GM21381 (cell line): Measurements from ENCODE around the gene OR1Q1.
"Not testable (repeated sequence)": the region's sequence is repeated elsewhere in the genome, so short reads cannot be mapped to it uniquely, and the experiment has no call there.

Source experiments
- ATAC-seq: cut with Tn5 transposase; IDR thresholded peaks from one replicate; pipeline ENCODE4 v1.9.1; 2021; ENCODE audit warnings: mild to moderate bottlenecking, moderate library complexity; ENCODE audit not compliant: unreplicated experiment

OR1Q1 gene, protein sequence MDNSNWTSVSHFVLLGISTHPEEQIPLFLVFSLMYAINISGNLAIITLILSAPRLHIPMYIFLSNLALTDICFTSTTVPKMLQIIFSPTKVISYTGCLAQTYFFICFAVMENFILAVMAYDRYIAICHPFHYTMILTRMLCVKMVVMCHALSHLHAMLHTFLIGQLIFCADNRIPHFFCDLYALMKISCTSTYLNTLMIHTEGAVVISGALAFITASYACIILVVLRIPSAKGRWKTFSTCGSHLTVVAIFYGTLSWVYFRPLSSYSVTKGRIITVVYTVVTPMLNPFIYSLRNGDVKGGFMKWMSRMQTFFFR

DNA sequence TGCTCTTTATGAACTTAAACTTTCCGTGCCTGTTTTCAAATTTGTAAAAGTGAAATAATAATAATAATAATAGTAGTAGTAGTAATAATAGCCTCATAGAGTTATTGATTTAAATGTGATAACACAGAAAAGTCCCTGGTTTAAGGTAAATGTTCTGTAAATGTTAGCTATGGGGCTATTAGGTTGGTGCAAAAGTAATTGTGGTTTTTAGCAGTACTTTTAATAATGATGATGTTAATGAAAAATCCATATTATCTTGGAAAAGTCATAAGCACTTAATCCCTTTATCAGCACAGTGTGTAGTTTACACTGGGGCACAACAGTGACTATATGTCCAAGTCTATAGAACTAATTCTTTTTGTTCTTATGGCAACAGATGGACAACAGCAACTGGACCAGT is at the start of gene OR1Q1:
TSS of gene OR1Q1 (plus strand) at position 377 of the 400 bp plus-strand sequence. CDS start at position 377, 0 bp downstream.
- ATAC-seq, result no peak

DNA sequence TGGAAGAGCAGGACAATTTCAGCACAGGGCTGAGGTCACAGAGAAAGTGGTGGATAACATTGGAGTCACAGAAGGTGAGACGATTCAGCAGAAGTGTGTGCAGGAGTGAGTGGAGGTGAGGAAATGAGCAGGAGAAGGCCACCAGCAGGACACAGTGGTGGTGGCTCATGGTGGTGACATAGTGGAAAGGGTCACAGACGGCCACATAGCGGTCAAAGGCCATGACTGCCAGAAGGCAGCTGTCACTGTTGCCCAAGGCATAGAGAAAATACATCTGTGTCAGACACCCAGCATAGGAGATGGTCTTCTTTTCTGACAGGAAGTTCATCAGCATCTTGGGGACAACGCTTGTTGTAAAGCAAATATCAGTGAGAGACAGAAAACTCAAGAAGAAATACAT is 46.6 kb upstream of the OR1Q1 start:
- no peak for ATAC-seq

DNA sequence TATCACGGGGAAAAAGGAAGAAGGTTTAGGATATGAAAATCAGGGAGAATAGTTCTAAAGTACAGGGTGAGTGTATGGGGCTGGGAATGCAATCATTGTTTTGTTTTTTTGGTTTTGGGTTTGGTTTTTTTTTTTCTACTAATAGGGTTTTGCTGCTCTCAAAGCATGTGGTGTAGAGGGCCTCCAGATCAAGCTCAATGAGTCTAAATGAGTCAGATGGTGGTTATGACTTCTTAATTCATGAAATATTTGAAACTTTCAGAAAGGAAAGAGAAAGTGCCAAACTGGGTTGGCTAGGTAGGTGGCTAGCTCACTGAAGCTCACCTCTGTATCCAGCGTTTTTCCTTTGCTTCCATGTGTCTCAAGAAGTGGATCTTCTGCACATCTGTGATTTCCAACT is 42.1 kb upstream of the OR1Q1 start:
- no peak for ATAC-seq

DNA sequence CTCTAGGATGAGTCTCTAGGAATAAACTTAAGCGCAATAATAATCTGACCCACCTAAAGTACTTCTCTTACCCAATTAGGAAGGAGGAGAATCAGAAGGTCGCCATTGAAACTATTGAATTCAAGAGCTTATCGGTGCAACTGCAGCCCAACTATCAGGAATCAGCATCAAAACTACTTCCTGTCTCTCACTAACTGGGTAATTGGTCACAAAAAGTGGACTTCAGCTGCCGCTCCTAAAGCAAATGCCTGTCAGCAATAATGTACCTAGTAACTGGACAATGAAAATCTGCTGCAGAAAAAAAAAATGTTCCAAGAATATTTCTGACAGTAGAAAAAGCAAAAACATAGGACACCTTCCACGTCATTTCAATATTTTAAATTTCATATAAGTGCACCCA is 34.7 kb upstream of the OR1Q1 start:
- ATAC-seq, result no peak

DNA sequence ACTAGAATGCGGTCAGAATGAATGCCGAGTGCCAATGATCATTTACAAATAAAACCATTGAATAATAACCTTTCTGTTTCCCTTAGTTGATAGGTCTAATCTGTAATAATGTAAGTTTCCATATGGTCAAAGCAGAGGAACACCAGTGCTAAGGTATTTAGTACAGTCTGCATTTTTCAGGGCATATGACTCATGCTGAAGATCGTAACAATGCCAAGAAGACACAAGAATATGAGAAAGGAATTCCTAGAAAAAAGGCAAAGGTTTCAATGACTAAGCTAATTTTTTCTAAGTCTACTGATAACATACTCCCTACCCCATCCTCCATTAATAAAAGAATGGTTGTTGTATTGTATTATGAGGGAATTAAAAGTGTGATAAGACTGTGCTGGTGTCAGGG is 34.2 kb upstream of the OR1Q1 start:
- ATAC-seq, result no peak

DNA sequence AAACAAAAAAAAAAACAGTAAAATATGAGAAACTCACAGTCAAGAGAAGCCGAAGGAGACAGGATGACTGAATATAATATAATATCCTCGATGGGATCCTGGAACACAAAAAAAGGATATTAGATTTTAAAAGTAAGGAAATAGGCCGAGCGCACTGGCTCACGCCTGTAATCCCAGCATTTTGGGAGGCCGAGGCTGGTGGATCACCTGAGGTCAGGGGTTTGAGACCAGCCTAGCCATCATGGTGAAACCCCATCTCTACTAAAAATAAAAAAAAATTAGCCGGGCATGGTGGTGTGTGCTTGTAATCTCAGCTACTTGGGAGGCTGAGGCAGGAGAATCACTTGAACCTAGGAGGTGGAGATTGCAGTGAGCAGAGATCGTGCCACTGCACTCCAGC is 31.3 kb upstream of the OR1Q1 start, which contains the start of gene OR1L8:
TSS of gene OR1L8 (minus strand) at position 101 of the 400 bp plus-strand sequence. CDS start 14,907 bp downstream, outside the sequence.
- not testable (repeated sequence) for ATAC-seq

DNA sequence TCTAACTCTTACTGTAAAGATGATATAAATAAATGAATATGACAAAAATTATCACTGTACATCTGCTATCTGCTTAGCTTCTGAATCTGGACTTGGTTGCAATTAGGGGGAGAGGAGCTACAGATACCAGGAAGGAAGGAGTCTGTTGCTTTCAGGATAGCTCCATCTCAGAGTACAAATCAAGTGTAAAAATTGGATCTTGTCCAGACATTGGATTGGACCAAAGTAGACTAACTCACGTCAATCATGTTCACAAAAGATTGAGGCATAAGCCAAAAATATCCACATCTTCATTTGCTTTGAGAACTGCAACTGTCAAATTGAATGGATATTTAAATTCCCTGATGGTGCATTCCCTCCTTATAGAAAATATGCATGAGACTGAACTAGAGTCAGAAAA is 8.8 kb upstream of the OR1Q1 start:
- no peak for ATAC-seq

DNA sequence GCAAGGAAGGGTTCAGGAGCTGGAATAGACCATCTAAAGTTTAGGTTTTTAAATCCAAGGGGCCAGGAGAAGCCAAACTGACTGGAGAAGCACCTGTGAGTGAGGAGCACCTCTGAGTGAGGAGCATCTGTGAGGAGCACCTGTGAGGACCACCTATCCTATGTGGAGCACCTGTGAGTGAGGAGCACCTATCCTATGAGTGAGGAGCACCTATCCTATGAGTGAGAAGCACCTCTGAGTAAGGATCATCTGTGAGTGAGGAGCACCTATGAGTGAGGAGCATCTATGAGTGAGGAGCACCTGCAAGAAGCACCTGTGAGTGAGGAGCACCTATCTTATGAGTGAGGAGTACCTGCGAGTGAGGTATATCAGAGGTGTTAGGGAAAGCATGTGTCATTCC is 8.0 kb upstream of the OR1Q1 start:
- ATAC-seq, result no peak

DNA sequence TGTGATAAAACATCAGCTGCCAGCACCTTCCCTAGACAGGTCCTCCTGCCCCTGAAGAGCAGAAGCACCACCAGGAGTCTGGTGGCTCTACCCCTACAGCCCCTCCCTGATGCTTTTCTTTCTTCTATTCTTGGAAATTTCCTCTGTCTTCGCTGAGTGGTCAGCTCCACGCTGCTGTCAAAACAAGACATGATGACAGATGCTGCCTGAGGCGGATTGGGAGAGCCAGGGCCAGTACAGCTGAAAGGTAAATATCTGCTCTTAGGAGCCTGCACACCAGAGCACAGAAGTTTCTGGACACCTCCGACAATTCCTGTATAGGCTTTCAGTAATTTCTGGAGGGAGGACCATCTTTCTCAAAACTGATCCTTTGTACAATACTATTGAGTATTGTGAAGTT is 4.7 kb upstream of the OR1Q1 start:
- no peak for ATAC-seq

DNA sequence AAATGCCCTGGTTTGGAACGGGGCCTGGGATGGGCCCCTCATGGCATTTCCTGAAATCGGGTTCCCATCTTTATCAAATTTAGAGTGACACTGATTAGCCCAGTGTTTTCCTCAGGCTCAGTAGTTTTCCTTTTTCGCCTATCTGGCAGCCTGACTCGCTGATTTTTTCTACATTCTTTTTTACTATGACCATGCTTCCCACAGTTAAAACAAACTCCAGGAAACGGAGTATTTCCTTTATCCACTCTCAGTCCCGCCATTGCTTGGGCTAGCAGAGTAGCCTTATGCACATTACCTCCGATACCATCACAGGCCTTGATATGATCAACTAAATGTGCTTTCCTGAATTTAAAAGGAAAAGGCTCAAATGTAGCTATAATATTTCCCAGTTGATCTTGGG is 5.5 kb downstream of the OR1Q1 start:
- no peak for ATAC-seq

DNA sequence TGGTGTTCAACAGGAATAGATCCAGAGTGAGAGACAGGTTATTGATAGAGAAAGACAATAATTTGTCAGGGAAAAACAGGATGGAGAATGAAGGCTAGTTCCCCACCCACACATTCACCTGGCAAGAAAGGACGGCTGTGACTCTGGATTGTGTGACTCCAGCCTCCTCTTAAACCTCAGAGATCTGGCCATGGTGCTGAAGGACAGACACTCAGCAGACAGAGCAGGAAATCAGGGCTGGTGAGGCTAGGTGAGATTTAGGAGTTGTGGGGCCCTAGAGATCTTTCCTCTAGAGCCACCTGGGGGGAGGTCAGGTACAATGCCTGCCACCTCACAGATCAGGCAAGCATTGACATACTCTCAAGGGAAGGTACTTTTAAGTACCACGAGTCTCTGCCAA is 27.7 kb downstream of the OR1Q1 start:
- ATAC-seq, result no peak

DNA sequence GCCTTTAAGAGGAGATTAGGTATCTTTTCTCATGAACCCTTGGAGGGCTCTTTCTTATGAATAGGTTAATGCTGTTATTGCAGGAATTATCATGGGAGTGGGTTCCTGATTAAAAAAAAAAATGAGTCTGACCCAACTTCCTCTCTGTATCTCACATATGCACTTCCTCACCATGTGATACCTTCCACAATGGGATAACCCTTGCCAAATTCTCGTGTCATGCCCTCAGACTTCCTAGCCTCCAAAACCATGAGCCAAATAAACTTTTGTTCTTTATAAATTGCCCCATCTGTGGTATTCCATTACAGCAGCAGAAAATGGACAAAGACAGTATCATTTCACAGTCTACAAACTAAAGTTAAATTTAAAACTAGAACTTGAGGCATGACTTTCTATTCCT is 41.8 kb downstream of the OR1Q1 start:
- ATAC-seq, result no peak

DNA sequence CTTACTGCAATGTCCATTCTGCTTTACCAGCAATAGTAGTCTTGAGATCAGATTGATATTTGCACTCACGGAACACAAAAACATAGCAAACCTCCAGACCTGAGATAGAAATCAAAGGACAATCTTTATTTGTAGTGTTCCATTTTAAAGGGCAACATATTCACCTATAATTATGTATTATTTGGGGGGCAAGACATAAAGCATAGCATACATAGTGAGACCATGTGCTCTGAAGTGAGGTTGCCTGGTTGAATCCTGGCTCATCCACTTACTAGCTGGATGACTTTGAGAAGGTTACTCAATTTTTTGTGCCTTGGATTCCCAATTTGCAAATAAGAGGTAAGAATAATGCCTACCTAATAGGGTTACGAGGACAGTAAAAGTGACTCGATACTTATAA is 43.0 kb downstream of the OR1Q1 start, which contains the start of gene OR1B1:
TSS of gene OR1B1 (minus strand) at position 101 of the 400 bp plus-strand sequence.
- ATAC-seq, result no peak

DNA sequence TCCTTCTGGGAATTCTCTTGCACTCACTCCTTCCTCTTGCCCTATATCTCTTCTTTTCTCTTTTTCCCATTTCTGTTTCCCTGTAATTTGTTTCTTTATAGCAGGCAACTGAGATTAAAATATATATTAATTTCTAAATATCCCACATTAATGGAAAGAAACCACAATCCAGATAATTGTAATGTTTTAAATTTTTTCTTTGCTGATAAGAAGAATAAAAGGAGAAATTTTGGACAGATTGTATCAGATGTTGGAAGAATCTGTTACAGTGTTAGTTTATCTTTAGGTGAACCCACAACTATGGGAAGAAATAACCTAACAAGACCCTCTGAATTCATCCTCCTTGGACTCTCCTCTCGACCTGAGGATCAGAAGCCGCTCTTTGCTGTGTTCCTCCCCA is 46.9 kb downstream of the OR1Q1 start, which contains the start of gene OR1L1:
TSS of gene OR1L1 (plus strand) at position 301 of the 400 bp plus-strand sequence. CDS start at position 301, 0 bp downstream.
- no peak for ATAC-seq
